Posterior cingulate gyrus (tissue), 11 donors: ENCODE results near the gene TBX15.

Experiments used
- DNase-seq, 10 donors: peaks; one replicate each; pipeline versions ENCODE4 v3.0.0 to v3.0.0-alpha.2; 2020 to 2021; ENCODE audit warnings: mixed read lengths in 3 of 10
- intact Hi-C: fragments of 100-400 bp; cut with DNase I; formaldehyde crosslinking; loops from one replicate; pipeline ENCODE4 v1.15.1; 2023

The TBX15 gene

GRCh38 chr1:118902299-118902698, 85.8 kb downstream of the TBX15 start:
- intact Hi-C loops, result no loop called here
- DNase-seq, result no peak

GRCh38 chr1:118900643-118901440, 87.3 kb downstream of the TBX15 start:
- intact Hi-C loops, result no loop called here

GRCh38 chr1:118899340-118899739, 88.8 kb downstream of the TBX15 start:
- DNase-seq, result no peak
- intact Hi-C loops, result no loop called here

More at GRCh38 chr1:118900643-118901440, 87.3 kb downstream of the TBX15 start:
- no peak for DNase-seq

DNA sequence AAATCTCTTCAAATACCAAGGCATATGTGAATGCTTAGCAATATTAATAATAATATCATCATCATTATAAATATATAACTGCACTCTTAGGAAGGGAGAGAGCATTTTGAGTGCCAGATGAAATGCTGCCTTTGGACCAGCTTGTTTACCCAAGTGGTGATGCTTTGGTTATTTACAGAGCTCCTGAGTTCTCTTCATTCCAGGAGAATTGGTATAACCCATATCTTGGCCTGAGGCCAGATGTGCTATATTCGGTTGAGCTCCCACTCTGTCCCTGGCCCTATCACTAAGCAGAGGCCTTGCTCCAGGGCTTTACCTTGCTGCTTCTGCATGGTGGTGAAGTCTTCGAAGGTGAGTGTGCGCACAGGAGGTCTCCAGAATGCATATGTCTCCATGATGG, 89.4 kb downstream of the TBX15 start:
- DNase-seq, result no peak
- intact Hi-C loops, result no loop called here

GRCh38 chr1:118896416-118896815, 91.7 kb downstream of the TBX15 start:
- intact Hi-C loops, result no loop called here
- DNase-seq, result no peak

DNA sequence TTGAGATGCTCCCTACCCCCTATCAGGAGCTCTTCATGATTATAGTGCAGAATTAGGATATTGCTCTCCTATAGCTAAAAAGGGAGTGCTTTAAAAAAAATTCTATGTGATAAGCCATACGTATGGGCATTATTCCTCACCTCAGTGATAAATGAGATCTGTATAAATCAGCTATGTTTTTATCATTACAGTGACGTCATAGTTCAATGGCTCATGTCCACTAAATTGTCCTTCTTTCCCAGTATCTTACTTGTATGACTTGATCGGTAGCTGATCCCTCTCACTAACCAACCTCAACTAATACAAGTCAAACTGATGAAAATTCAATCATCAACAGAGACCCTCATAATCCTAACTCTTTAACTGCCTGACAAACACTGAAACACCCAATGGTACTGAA, 93.3 kb downstream of the TBX15 start:
- no peak for DNase-seq
- intact Hi-C loops, result no loop called here

DNA sequence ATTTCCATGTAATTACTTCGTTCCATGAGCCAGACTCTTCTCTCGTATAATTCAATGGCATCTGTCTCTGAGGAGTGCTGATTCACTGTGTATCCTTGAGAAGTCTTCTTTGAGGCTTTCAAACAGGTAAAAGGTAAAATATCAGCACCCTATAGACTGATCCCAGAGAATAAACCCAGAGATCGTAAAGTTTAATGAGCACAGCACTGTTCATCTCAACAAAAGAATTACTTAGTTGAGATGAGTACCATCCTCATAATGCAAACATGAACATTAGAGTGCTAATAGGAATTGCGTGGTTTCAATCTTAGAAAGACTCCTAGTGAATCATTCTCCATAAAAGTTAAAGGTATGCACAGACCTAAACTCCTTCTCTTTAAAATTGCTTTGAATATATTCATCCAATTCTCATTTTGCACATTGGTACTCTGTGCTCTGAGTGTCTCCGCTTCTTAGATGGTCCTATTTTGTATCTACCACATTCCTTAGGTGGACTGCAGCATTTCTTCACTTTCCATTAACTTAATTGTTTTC, 97.2 kb downstream of the TBX15 start:
- intact Hi-C loops, result no loop called here
- DNase-seq, result no peak

- DNase-seq, result no peak
- intact Hi-C loops, result no loop called here
These were observed 103.2 kb downstream of the TBX15 start for GRCh38 chr1:118884946-118885345.

- no peak for DNase-seq
- intact Hi-C loops, result no loop called here
These were observed 106.4 kb downstream of the TBX15 start for GRCh38 chr1:118881751-118882150.

DNA sequence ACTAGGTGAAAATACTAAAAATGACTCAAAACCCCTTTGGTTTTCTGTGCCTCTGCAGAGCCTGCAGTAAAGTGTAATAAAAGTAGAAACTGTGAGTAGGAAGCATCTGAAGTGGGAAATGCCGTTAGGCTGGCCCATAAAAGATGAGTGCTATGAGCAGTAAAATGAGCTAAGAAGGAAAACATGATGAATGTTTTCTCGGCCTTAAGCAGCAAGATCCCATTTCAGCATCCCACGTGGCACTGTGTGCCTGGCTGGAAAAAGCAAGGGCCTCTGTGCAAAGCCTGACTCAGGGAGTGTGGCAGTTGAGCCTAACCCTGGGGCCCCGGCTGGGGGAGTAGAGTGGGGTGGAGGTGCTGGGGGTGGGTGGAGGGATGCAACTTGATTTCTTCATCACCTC, 109.5 kb downstream of the TBX15 start:
- intact Hi-C loops, result no loop called here
- DNase-seq, result no peak

DNA sequence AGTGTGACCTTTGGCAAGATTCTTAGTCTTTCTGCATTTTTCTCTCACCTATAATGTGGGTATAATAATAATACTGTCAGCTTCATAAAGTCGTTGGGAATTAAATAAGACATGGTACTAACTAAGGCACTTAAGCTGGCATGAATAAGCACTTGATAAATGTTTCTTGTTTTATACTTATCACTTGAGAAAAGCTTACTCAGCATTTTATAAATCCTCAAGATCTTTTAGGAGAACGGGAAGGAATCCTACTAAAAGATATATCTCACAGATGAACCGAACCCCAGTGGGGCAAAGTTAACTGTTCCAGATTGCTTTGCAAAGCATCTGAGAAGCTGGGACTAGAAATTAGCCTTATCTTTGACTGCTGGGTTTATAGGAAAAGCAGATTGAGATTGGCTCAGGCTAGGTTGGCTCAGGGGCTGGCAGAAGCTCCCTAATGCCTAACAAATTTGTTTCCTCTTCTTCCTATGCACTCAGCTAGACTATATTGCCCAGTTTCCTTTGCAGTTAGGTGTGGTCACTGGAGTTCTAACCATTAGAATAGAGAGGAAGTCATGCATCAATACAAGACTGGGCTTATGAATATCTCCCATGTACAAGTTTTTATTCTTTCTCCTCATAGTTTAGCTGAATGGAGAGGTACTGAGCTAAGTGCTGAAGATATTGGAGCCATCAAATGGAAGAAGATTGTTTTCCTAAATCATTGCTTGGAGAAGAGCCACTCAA, 110.3 kb downstream of the TBX15 start:
- intact Hi-C loops, result no loop called here
- no peak for DNase-seq

DNA sequence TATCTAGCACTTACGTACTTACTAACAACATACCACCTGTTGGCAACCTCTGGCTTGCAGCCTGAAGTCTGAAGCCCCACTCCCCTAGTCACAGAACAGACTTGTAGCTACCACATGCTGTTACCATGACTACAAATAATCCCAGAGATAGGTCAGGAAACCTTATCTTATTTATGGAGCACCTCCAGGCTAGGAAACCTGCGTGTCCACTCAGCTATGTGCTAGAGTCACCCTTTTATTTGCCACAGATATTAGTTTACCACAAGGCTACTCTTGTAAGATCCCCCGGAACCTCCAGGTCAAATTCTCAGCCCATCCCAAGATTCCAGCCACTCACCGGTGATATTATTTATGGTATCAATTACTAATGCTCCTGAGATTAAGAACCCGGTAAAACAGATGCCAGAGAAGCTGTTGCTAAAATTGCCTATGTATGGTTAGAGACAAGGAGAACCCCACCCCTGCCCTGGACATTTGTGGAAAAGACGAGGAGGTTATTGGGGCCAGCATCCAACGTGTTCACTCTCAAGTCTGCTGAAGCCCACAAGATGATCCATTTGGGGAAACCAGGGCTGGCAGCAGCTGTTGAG, 116.5 kb downstream of the TBX15 start:
- no peak for DNase-seq
- intact Hi-C loops, result no loop called here

GRCh38 chr1:118868387-118868786, 119.8 kb downstream of the TBX15 start:
- intact Hi-C loops, result no loop called here

DNA sequence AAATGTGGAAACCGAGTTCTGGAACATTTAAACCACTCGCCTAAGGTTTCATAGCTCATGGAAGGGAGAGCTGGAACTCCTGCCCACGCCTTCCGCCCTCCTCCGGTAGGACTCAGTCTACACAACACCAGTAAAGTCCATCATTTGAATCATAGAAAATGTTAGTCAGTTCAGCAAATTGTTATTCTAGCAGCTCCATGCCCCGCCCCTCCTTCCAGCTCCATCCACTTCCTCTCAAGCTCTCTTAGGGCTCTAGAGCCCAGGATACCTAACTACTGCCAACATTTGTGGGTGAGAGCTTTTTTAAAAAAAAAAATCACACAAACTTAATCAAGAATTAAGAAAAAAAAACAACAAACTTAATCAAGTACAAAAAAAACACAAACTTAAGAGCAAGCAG, 121.8 kb downstream of the TBX15 start:
- intact Hi-C loops, result no loop called here
- no peak for DNase-seq

More at GRCh38 chr1:118868387-118868786, 119.8 kb downstream of the TBX15 start:
- no peak for DNase-seq

DNA sequence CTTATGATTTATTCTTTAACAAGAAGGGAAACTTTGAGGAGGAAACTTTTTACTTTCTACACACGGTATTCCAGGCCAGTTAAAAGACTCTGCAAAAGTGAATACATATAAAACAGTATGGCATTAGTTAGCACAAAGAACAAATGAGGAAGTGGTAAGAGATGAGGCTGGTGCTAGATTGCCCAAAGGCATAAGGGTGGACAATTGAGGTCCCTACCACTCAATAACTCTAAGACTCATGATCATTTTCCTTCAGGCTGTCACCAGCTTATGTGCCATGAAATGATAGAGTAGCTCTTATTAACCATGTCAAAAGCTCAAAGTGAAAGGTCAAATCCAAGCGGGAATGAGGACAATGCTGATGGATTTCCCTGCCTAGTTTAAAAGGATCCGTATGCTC, 124.5 kb downstream of the TBX15 start:
- intact Hi-C loops, result no loop called here
- no peak for DNase-seq

DNA sequence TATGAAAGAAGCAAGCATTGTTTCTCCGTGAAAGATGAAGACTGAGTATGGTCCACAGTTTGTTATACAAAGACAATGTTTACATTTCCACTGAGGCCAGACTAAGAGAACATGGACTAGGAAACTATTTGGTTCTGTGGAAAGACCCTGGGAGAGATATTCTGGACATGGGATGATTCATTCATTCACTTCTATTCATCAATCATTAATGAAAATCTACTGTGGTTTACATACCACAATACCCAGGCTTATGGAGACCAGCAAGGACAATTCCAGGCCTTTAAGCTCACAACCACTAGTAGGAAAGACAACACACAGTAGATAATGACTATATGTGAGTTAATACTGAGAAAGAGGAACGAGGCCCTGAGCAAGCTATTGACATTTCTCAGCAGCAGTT, 125.4 kb downstream of the TBX15 start:
- intact Hi-C loops, result no loop called here
- no peak for DNase-seq

- intact Hi-C loops, result no loop called here
- no peak for DNase-seq
These were observed 126.9 kb downstream of the TBX15 start for GRCh38 chr1:118861216-118861615.

DNA sequence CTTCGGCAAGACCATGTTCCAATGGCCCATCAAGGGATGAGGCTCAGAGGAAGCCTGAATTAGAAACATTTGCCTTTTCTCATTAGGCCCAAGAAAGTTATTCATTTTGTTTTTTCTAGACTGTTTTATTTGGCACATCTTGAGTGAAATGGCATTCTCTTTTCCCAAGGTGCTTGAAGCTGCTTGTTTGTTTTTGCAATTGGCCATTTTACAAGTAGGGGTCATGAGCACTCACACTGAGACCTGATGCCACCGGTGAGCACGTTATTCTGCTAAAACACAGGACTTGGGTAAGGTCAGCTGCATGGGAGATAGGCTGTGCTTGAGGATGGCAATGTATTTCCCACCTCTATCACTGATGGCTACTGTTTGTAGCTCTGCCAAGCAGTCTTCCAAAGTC, 128.1 kb downstream of the TBX15 start:
- DNase-seq, result no peak
- intact Hi-C loops, result no loop called here

GRCh38 chr1:118846443-118846842, 141.7 kb downstream of the TBX15 start:
- no peak for DNase-seq
- intact Hi-C loops, result no loop called here

DNA sequence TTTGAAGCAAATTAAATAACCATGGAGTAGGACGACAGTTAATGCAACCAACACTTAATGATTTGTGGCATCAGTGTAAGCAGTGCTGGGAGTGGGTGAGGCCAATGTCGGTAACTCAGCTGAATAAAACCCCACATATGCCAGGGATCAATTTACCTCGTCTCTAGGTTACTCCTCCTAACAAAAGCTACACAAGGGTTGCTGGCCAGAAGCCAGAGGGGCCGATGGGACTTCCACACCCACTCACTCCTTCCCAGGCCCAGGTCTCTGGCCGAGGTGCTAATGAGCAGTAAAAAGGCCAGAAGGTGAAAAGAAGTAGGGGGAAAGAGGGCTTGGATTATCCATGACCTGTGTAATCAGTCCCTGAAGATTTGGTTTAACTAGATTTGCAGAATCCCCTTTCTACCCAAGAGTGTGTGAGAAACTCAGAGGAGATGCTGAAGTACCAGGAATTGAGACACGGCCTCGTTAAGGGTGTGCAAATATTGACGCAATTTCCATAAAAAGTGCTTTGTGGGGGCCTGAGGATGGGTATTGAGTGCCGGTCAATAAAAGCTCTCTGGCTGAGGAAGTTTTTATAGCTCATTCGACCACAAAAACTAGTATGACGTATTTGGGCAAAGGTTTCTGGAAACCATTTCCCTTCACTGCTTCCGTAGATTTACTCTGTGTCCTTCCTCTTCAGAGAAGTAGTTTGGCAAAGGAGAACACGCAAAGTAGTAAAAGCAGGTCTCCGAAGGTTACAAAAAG, 145.5 kb downstream of the TBX15 start:
- intact Hi-C loops, result no loop called here
- no peak for DNase-seq

GRCh38 chr1:118841521-118841920, 146.6 kb downstream of the TBX15 start:
- intact Hi-C loops, result no loop called here

More at GRCh38 chr1:118841521-118841920, 146.6 kb downstream of the TBX15 start:
- no peak for DNase-seq
